Lung (tissue), 12 donors: ENCODE measurements around the gene WDR82. TPM values are rescaled to one million over a fixed set of nuclear protein-coding genes. Genes with fewer than 3 reads are reported as not detected.

Experiments
- ATAC-seq: fragments of 200-7000 bp; cut with Tn5 transposase; one replicate; pipeline ENCODE4 v1.9.1; 2020; ENCODE audit warnings: moderate number of reproducible peaks; ENCODE audit not compliant: insufficient read depth, low FRiP score
- DNase-seq, 3 donors: peaks; one replicate each; pipeline ENCODE4 v3.0.0-alpha.2; 2013 to 2017
- H3K27ac ChIP-seq, 2 donors: one replicate each; pipeline ENCODE4 v1.5.1; 2013; ENCODE audit warnings: mild to moderate bottlenecking in 2 of 2, moderate library complexity in 2 of 2, control low read depth in 1 of 2, inconsistent platforms in 1 of 2, low read depth in 1 of 2, low read length in 1 of 2
- H3K27me3 ChIP-seq, 3 donors: one replicate each; pipeline ENCODE4 v1.5.1; 2013; ENCODE audit warnings: low read length in 2 of 3; ENCODE audit not compliant: control insufficient read depth in 3 of 3, insufficient read depth in 3 of 3
- H3K36me3 ChIP-seq, 4 donors: one replicate each; pipeline ENCODE4 v1.5.1; 2013; ENCODE audit warnings: low read length in 4 of 4, mild to moderate bottlenecking in 1 of 4, moderate library complexity in 1 of 4; ENCODE audit not compliant: control insufficient read depth in 4 of 4, insufficient read depth in 4 of 4
- H3K4me1 ChIP-seq, 5 donors: one replicate each; pipeline ENCODE4 v1.5.1; 2013; ENCODE audit warnings: low read length in 5 of 5, mild to moderate bottlenecking in 2 of 5, moderate library complexity in 1 of 5; ENCODE audit not compliant: control insufficient read depth in 5 of 5, insufficient read depth in 5 of 5
- H3K4me3 ChIP-seq: one replicate; pipeline ENCODE4 v1.5.1; 2013; ENCODE audit warnings: mild to moderate bottlenecking, control low read depth, moderate library complexity
- H3K9ac ChIP-seq, 2 donors: one replicate each; pipeline ENCODE4 v1.5.1; 2013; ENCODE audit warnings: low read length in 2 of 2, control low read depth in 1 of 2; ENCODE audit not compliant: insufficient read depth in 1 of 2
- H3K9me3 ChIP-seq, 4 donors: one replicate each; pipeline ENCODE4 v1.5.1; 2013; ENCODE audit warnings: low read length in 3 of 4, mild to moderate bottlenecking in 1 of 4, moderate library complexity in 1 of 4; ENCODE audit not compliant: control insufficient read depth in 4 of 4, insufficient read depth in 3 of 4
- CTCF ChIP-seq: IDR thresholded peaks from 2 replicates; pipeline ENCODE4 v1.5.1; 2012; ENCODE audit warnings: mild to moderate bottlenecking; ENCODE audit errors: control extremely low read depth, extremely low read depth
- WGBS, 2 donors: extraction: QIAGEN DNeasy Blood & Tissue Kit; methylation state at CpG; one replicate each; pipeline ENCODE4 v1.1.7; 2013; 5-methylcytosine and 5-hydroxymethylcytosine counted together
- polyA plus RNA-seq, 2 donors: library from polyadenylated mRNA; stranded (reverse); fragments of 200-250 nt; gene quantifications; one replicate each; pipeline ENCODE4 v1.2.1, GENCODE V29; 2013
- total RNA-seq, 2 donors: library from RNA; depleted of rRNA in 1 of 2; stranded (reverse); fragments of >200 nt in 1 of 2; gene quantifications; one replicate each; pipeline ENCODE4 v1.2.1, GENCODE V29; 2014 to 2021
- donor health status: control.
- donor health status: control.
- donor health status: Bipolar disorder and iron deficiency.
- donor health status: healthy.
- donor health status: DM: yes; HTN: yes; CAD: no.

The WDR82 gene
- total and polyA plus RNA-seq, 4 donors: 19.4 to 72.8 (median 51.1) TPM

GRCh38 chr3:52283306-52283705 is 4.9 kb upstream of the WDR82 start:
- H3K27ac ChIP-seq: no peak overlapping the region
- no peak for TF ChIP-seq CTCF

GRCh38 chr3:52281981-52282801 is 3.7 kb upstream of the WDR82 start:
- DNase-seq (no peak), ATAC-seq (no peak)
- 33 to 63% methylated on average over 8 of the region's 8 CpGs for WGBS, 2 donors
- no peaks in the 10 kb centered on the region for H3K27me3 ChIP-seq
- H3K4me3 ChIP-seq: no peak overlapping the region
- H3K9ac ChIP-seq: no peak overlapping the region
- H3K36me3 ChIP-seq: peaks cover 0 to 7% (median 0%) of the 10 kb centered on the region in 4 donors
- H3K27ac ChIP-seq: no peak overlapping the region
- H3K4me1 ChIP-seq: peaks cover 2 to 21% (median 12%) of the 10 kb centered on the region in 5 donors
- TF ChIP-seq CTCF: no peak
- no peaks in the 10 kb centered on the region for H3K9me3 ChIP-seq

More at GRCh38 chr3:52283306-52283705, 4.9 kb upstream of the WDR82 start:
- H3K36me3 ChIP-seq: peaks cover 0 to 4% (median 0%) of the 10 kb centered on the region in 4 donors
- H3K27me3 ChIP-seq: no peaks in the 10 kb centered on the region
- no peaks in the 10 kb centered on the region for H3K9me3 ChIP-seq
- ATAC-seq (no peak), DNase-seq (no peak)
- no peak overlapping the region for H3K9ac ChIP-seq
- no peak overlapping the region for H3K4me3 ChIP-seq
- WGBS, 2 donors: 53 to 84% methylated on average over 1 of the region's 1 CpG
- H3K4me1 ChIP-seq: peaks cover 2 to 20% (median 12%) of the 10 kb centered on the region in 5 donors

- peaks cover 0 to 10% (median 2%) of the 10 kb centered on the region in 4 donors for H3K36me3 ChIP-seq
- TF ChIP-seq CTCF: no peak
- H3K9me3 ChIP-seq: no peaks in the 10 kb centered on the region
- H3K27ac ChIP-seq: peak overlapping the region; percentile 56 to 99
- ATAC-seq: no peak
- H3K4me3 ChIP-seq: no peak overlapping the region
- peaks cover 2 to 26% (median 11%) of the 10 kb centered on the region in 5 donors for H3K4me1 ChIP-seq
- peak overlapping the region in 1 of 2 donors; percentile 26 for H3K9ac ChIP-seq
- no peaks in the 10 kb centered on the region for H3K27me3 ChIP-seq
- whole genome bisulfite sequencing, 2 donors: 35 to 56% methylated on average over 6 of the region's 6 CpGs
- peak; percentile 53 to 87 (median 82) for DNase-seq
These were observed 1.6 kb upstream of the WDR82 start for GRCh38 chr3:52280050-52280461.
